Smooth muscle cell of the brain vasculature (primary cell): ENCODE results near the gene FNDC3B.

Experiments
- DNase-seq: peaks from one replicate; pipeline ENCODE4 v3.0.0-alpha.2; 2012; ENCODE audit warnings: low read depth, low spot score

Gene FNDC3B

DNA sequence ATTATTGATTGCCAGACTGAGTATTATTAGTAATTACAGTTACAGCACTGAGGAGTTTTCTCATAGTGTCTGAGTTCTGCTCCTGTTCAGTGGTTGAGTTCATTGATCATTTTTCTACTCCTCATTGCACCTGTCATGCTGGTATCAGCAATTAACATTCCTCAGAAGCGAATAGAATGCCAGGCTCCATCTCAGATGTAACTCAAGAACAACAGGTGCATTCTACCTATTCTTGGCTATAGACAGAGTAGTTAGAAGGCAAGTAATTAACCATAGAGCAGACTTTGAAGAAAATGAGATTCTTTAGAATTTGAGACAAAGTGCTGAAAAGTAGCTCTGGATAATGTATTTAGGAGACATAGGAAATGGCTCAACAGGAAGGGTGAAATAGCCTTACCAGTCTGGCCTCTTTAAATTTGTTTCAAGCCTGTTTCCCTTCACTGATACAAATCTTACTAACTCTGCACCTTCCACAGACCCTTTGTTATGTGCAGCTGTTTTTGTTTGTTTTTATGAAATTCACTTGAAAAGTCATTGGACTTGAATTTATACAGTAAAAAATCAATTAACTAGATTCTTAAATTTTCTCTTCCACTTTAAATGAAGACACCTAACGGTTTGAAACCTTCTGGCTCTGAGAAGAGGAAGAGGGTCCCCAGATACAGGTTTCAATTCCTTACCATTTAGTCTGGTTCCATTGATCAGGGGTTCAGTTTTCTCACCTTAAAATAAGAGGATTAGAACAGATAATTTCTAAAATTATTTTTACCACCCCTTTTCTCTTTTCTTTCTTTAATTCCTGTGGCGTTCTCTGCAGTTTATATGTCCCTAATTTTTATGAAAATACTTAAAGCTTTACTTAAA is 109.6 kb downstream of the FNDC3B start:
- no peak for DNase-seq

DNA sequence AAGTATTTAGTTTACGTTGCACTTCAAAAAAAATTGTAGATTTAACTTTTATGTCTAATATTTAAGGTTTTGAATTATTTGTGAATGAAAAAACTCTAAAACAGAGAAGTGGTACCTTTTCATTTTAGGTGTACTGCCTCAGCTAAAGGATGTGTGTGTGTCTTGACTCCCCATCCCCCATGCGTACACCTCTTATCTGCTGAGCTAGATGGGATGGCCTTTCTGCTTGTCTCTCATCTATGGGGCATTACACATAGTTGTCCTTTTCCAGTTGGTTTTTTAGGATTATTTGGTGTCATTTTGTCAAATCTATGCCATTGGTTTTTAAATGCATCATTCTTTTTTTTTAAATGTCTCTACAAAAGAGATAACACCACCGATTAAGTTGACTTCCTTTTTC is 110.9 kb downstream of the FNDC3B start:
- DNase-seq, result no peak

DNA sequence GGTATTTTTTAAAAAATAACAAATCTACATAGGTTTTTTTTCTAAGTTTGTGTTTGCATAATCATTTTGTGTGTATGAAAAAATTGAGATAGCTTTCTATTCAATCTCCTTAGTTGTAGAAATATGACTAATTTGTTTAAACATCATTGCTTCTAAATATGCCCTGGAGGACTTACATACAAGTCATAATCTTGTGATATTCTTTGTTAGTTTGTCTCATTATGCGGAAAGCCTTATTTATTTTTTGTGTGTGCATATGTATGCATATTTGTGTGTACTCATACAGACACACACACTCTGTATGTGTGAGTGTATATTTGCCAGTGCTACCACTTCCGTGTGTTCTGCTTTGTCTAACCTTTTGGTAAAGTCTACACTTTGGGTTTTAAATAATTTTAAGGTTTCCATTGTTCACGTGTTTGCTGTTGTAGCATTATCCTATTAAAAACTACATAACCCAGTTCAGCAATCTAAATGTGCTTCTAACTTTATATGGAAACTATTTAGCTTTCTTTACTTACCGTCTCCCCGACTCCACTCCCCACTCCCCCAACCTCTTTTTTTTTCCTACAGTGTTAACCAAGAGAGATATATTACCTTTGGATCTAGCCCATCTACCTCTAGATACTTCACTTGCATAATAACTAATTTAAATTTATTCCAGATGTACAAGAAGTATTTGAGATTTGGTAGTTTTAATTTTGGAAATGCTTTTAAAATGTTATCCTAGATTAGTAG is 111.7 kb downstream of the FNDC3B start:
- DNase-seq, result no peak

DNA sequence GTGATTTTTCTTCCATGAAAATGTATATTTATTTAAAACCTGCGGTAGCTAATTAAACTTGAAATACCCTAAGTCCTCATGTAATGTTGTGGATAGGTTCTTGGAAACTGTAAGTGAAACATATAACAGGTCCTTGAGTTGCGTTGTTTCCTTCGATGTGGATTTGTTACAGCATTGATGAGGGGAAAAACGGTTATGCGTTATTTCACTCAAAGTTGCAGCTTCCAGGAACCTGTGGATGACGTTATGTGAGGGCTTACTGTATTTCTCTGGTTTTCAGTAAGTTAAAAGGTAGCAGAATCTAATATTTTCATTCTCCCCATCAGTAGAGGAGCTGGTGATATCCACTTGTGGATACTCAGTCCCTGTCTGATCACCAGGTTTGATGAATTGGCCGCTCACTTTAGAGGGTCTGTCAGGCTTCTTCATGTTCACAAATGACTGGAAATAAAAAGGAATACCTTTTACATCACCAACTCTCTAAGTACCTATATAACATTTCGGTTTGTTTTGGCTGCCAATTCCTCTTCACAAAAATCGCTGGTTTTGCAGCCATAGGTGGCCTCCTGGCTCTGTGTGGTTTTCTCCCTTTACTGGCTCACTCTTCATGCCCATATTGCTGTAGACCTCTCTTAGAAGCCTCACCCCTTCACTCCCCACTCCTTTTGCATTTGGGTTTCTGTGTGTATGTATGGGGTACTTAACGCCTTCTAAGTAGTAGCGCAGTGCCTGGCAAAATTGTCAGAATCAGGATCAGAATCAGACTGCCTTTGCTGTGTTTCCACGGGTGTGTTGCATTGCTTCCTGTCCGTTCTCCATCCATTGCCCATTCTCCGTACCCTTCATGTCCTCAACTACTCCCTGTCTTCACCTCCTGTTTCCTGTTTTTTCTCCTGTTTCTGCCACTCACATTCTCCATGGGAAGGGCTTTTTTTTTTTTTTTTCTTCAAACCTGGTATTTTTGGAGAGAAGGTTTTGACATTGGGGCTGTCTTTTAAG is 112.6 kb downstream of the FNDC3B start:
- no peak for DNase-seq

DNA sequence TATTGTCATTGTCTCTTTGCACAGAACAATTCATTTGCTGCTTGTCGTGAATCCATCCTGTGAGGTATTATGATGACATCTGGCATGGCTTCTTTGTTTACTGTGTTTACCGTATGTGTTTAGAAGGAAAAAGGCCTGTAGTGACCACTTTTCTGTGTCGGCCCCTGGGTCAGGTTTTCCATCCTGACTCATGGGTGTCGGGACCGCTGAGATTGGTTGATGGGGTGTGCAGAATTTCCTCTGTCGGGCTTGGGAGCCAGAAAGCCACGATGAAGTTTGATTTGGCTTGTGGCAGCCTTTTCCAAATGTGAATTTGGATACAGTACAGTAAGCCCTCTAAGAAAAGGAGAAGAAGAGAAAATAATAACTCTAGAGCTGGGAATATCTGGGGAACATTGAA is 113.5 kb downstream of the FNDC3B start:
- DNase-seq, result no peak

DNA sequence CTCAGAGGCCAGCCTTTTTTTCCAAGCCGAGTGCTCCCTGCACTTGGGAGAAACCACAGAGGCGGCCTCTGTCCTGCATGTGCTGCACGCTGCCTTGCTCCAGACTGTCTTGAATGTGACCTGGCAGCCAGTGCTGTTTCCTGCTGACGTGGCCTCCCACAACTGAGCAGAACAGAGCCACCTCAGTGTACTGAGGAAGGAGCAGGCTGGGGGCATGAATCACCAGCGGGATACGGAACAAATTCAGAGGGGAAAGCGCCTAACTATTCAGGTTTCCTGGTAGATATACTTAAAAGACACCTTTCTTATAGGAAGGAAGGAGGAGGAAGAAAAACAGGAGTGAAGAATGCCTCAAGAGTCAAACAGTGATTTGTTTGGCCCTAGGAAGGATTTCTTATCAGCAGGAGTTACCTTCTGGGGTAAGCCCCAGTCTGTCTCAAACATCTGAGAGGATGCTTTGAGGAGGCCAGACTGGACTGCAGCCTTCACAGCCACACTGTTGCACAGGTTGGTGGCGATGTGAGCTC is 114.0 kb downstream of the FNDC3B start:
- peak; percentile 86 for DNase-seq

DNA sequence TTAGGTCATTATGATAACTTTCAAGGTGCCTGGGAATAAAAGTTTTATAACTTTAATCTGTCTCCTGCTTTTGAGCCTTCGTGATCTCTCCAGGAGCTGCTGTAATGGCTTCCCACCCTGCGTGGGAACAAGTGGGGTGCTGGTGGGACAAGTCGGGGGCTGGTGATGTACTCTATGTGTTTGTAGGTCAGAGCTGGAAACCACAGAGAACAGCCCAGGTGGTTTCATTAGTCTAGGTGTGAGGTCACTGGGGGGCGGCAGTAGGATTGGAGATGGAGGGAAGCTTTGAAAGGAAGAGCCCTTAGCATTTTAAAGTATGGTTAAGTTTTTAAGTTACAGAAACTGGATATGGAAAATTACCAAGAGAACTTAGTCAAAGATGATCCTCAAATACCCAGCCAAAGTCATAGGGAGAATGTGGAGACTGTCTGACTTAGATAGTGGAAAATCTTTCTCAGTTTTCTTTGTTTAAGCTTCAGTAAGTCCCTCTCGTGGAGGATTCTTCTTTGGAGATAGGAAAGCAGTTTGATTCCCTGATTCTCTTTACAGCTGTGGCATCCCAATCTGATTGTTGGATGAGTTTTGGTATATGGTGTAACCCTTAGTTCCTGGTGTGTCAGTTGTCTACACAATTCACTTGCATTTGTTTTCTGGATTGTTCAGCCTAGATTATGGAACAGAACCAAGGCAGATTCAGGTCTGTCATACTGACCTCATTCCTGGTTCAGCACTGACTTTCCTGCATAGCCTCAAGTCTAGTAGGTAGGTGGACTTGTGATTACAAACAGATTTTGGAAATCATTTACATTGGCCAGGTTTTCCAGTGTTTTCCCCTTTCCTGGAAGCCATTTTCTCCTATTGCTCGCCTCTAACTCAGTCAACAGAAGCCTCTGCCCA is 115.6 kb downstream of the FNDC3B start:
- DNase-seq, result no peak

DNA sequence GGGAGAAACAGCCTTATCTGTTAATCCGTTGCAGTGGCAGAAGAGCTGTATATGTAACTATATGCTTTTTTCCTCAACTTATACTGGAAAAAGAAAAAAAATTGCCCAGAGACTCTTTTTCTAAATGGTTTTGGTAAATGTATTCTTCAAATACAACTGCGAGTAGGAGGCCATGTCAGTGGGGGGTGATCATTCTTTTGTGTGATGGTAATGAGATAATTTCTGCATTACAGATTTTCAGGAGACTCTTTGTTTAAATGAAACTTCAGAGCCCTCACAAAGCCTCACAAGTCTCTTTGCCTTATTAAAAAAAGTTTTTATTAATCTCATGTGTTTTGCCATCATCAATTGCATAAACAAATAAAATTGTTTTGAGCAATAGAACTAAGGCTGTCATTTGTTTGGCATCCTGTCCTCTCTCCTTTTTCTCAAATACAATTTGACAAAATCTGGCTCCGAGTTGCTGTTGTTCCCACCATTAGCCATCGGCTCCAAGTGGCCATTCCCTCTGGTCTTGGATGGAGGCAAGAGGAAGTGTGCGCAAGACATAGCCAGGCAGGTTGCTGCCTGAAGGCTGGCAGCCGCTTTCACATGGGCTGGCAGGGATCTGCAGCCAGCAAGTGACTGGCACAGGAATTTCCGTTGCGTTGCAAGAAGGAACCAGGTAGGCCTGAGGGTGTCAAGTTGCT is 116.7 kb downstream of the FNDC3B start:
- DNase-seq, result no peak

DNA sequence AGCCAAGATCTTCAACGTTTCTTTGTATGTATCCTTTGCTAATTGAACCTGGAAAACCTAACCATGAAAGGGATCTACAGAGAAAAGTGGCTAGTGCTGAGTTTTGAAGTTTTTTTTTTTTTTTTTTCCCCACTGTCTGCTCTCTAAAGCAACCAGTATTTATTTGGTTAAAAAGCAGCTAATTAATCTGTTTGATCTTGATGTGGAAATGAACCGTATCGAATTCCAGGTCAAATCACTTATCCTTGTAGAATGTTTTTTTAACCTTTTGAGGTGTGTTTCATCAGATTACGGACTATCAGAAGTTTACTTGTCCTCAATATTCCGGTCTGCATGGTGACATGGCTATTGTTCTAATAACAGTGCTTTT is 117.2 kb downstream of the FNDC3B start:
- DNase-seq, result no peak

DNA sequence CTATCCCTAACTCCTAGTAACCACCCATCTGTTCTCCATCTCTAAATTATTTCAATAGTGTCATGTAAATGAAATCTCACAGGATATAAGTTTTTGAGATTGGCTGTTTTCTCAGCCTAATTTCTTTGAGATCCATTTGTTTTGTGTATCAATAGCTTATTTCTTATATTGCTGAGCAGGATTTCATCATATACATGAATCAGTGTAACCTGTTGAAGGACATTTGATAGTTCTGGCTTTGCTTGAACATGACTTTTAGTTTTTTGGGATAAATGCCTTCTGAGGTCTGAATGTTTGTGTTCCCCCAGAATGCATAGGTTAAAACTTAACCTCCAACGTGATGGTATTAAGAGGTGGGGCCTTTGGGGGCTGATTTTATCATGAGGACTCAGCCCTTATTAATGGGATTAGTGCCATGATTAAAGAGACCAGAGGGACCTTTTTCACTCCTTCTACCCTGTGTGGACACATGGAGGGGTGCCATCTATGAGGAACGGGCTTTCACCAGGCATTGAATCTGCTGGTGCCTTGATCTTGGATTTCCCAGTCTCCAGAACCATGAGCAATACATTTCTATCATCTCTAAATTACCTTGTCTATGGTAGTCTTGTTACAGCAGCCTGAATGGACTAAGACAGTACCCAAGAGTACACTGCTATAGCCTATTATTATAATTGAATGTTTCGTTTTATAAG is 118.3 kb downstream of the FNDC3B start:
- DNase-seq, result no peak

DNA sequence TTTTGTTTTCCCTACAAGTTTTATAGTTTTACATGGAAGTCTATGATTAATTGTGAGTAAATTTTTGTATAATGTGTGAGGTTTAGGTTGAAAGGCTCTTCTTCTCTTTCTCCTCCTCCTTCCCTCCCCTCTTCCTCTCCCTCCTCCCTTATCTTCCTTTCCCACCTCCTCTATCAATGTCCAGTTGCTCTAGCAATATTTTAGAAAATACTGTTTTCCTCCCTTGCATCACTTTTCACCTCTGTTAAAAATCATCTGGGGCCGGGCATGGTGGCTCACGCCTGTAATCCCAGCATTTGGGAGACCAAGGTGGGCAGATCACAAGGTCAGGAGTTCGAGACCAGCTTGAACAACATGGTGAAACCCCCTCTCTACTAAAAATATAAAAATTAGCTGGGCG is 119.4 kb downstream of the FNDC3B start:
- no peak for DNase-seq

DNA sequence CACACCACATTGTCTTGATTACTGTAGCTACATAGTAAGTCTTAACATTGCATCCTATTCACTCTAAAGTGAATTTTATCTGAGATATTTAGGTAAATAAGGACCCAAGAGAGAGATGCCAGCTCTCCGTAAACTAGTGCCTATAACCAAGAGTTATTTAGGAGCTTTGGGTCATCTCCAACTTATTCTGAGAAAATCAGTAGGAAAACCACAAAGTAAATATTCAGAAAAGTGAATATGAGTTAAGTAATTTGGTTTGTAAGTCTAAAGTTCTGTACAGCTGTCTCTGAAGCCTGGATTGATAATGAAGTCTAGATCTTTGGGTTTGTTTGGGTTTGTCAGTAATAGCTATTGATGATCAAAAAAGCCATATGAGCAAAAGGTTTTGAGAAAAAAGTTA is 120.0 kb downstream of the FNDC3B start:
- DNase-seq, result no peak

DNA sequence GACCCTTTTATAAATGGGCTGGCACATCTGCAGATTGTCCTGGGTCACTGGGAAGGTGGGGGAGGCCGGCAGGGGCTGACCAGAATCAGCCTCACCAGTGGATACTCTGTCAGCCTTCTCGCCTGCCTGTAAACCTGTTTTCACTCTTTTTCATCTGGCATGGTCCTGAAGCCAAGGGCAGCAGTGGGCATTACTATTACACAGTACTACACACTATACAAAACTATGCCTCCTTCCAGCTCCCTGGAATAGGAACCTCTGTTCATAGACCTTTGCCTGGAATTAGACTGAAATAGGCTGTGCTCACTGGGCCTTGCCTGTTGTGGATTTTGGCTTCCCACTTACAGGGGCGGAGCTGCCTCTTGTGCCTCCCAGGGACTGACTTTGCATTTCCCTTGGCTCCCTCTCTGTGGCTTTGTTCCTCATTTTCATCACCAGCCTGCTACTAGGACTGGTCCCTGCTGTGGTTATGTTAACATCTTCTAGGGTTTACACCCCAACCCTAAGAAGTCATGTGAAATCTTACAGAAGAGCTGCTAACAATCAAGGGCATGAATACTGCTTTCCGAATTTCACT is 120.7 kb downstream of the FNDC3B start:
- DNase-seq, result no peak

DNA sequence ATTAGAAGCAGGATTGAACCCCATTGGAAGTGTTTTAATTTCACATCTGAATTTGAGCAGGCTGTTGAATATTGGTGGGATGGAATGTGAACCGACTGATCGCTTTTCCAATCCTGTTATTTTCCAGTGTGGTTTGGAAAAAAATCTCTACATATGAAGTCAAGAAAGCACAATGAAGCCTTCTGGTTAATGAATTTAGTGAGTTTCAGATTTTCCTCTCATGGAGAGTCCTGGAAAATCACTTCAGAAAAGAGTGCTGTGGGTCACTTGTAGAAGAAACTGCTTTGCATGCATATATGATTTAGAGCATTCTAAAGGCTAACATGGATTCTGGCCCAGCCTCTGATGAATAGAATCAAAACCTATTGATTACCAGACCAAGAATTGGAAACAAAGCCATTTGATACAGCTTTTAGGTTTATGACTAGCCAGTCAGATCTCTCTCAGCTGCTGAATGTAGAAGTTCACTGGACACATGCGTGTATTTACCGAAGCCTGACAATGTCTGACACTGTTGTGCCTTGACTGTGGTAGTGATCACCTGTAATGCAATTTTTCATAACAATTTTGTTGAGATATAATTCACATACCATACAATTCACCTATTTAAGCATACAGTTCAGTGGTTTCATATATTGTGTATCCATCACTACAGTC is 121.9 kb downstream of the FNDC3B start:
- no peak for DNase-seq

DNA sequence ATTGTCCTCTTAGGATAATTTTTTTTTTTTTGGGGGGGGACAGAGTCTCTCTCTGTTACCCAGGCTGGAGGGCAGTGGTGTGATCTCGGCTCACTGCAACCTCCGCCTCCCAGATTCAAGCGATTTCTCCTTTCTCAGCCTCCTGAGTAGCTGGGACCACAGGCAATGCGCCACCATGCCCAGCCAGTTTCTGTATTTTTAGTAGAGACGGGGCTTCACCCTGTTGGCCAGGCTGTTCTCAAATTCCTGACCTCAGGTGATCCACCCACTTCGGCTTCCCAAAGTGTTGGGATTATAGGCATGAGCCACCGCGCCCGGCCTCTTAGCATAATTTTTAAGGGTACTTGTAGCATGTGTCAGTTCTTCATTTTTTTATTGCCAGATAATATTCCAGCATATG is 122.6 kb downstream of the FNDC3B start:
- no peak for DNase-seq

DNA sequence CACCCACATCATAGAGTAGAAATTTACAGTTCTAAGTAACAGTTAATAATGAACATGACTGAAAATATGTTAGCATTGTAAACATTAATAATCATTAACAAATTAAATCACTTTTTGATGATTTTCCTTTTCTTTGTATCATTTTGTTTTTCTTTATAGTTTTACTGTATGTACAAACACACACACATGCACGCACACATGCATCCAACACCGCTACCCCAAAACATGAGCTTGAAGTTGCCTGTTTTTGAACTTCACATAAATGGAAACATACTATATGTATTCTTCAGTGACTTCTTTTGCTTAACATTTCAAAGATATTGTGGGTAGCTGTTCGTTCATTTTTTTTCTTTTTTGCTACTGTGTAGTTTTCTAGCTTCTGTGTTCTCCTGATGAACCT is 123.9 kb downstream of the FNDC3B start:
- no peak for DNase-seq

DNA sequence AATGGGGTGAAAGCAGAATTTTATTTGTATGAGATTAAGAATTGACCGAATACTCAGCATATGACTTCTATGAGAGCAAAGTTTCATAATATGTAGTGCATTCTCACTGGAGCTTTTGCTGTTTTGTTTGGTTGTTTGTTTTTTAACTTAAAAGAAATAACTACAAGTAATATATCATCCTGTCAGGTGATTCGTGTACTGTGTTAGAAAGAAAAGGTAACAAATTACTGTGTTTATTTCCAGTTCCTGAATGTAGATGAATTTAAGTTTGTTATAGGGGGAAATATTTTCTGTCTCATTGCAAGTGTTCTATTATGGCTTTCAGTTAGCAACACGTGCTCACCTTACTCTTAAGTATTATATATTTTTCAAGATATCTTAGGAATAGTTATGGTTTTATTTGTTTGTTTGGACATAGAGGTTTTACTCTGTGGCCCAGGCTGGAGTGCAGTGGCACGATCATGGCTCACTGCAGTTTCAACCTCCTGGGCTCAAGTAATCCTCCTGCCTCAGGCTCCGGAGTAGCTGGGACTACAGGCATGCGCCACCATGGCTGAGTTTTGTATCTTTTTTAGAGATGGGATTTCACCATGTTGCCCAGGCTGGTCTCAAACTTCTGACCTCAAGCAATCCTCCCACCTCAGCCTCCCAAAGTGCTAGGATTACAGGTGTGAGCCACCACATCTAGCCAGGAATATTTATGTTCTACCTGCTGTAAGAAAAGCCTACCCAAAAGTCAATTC is 125.4 kb downstream of the FNDC3B start:
- no peak for DNase-seq

DNA sequence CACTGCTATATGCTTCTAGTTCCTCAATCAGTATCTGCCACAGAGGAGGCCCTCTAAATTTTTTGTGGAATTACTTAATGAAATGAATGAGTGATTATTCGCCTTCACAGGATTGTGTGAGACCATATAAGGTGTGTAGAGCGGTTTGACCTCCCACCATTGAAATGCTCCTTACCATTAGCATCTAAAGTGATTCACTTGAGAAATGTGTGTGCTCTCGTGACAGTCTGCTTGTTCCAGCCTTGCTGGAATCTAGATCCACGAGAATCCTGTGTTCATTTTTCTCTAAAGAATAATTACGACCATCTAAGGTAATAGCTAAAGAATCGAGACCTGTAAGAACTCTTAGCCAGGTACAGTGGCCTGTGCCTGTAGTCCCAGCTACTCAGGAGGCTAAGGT is 126.9 kb downstream of the FNDC3B start:
- DNase-seq, result no peak
